ENCODE results near the gene CWC25.

CWC25 gene

DNA sequence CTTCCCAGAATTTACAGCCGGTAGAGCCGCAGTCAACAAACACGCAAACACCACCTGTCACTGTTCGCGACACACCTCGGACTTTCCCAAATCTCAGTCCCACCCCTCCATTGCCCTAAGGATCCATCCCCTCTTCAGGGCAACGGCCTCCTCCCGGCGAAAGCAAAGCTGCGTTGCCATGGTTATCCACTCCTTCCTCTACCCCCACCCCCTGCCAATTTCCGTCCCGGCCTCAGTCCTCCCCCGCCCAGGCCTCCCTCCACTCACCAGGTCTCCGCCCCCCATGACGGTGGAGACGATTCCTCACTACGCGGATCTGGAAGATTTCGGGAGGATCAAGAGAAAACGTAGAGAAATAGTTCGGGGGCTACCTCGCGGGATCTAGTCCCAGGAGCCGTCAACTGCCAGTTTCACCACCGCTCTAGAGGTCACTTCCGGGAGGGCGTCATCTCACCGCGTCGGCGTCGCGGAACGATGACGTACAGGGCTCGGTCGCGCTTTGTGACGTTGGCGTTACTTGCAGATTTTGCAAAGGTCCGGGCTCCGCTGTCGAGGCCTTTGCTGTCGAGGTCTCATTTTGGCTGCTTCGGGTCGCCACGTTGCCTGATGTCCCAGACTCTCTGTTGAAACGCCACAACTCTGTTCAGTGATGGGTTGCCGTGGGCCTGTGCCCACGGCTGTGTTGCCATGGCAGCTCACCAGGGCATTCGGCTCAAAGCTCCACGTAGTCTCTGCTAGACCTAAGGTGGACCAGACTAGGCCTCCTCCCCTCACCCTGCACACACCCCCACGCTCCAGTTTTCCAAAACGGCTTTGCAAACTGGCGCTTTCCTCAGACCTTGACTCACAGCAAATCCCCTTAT, at the start of gene CWC25:
TSS of gene CWC25 (minus strand) at position 423 of the 863 bp plus-strand sequence. CDS start at position 285, 138 bp downstream.
- TF ChIP-seq JUND (IDR thresholded peaks at IDR 0.05; ENCODE audit: low read depth) = no peak
- DNase-seq (ENCODE audit: low read depth in 1 of 2, low spot score in 1 of 2) = peak; percentile 85 to 98
- in situ Hi-C loops (cut with HindIII; ENCODE audit: low pct_unique_long_range_greater_than_20kb, low sequenced_read_pairs) = no loop called here

DNA sequence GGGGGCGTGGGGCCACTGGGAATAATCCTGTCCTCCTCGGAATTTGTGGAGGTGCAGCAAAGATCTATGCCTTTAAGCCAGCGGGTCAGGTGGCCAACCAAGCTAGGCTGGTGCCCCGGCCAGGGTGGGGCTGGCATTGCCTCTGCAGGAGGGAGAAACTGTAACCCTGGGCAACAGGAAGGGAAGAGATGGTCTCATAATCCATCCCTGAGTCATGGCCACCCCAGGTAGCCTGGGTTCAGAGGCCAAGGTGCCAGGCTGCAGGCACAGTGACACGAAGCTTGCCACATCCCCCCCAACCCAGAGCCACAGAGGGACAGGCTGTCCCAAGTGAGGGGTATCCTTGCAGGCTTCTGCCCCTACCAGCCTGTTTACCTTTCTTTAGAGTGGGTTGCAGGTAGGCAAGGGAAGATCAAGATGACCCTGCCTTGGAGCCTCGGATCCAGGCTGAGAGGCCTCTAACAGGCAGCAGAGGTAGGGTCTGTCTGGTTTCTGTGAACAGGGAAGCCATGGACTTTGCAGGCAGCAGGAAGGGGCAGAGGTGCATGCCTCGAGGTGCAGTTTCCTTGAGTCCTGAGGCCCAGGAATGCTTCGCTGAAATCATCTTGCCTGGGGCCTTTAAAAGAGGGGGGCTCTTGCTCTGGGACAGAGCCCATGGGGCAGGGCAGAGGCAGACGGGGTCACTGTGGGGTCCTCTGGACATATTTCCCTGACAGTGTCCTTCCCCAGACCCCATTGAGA, 48.7 kb upstream of the CWC25 start:
- in situ Hi-C loops (cut with HindIII; ENCODE audit: low pct_unique_long_range_greater_than_20kb, low sequenced_read_pairs) = no loop called here
- peak in 1 of 2 experiments; percentile 42 for DNase-seq (ENCODE audit: low read depth in 1 of 2, low spot score in 1 of 2)
- no peak for TF ChIP-seq JUND (IDR thresholded peaks at IDR 0.05; ENCODE audit: low read depth)

DNA sequence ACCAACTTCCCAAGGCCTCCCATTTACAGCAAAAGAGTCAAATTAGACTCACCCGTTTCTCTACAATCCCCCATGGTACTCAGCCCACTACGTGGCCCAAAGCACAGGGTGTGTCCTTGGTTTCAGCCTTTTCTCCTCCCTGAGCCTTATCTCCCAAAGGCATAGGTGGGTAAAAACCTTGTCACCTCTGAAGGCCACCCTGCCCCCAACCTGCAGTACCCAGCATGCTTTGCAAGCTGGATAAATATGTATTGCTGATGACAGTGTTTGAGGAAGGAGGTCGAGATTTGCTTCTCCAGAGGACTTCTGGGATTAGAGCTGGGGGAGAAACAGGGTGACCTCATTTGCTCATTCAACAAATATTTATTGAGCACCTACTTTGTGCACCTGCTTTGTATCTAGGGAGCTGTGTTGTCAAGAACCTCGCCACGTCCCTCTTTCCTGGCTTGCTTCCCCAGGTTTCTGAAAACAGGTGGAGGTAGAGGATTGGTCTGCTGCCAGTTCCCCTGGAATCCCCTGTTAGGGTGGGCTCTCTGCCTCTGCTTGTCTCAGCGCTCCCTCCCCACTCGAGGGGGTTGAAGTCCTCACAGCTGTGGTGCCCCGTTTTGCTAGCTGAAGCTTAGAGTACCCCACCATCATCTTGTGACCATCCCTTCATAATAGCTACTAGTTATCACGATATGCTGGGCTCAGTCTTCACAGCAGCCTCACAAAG, 47.7 kb upstream of the CWC25 start:
- peak in 1 of 2 experiments; percentile 81 for DNase-seq (ENCODE audit: low read depth in 1 of 2, low spot score in 1 of 2)
- TF ChIP-seq JUND (IDR thresholded peaks at IDR 0.05; ENCODE audit: low read depth) = no peak
- in situ Hi-C loops (cut with HindIII; ENCODE audit: low pct_unique_long_range_greater_than_20kb, low sequenced_read_pairs) = no loop called here

DNA sequence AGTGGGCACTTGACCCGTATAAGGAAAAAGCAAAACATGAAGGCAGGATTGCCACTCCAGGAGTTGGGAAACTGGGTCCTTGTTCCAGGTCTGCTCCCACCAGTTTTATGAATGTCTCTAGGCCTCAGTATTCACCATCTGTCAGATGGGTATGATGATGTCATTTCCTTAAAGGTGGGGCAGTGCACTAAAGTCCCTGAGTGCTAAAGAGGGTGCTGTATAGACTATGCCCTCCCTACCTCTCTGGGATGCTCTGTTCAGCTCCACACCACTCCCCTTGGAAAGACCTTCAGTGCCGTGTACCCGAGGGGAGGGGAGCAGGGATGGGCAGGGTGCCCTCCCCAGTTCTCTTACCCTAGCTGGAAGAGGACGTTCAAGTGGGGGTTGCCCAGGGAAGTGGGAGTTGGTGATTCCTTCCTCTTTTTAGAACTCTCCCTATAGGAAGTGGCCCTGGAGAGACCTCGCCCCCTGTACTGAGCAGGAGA, 46.9 kb upstream of the CWC25 start:
- no peak for DNase-seq (ENCODE audit: low read depth in 1 of 2, low spot score in 1 of 2)
- TF ChIP-seq JUND (IDR thresholded peaks at IDR 0.05; ENCODE audit: low read depth) = no peak
- in situ Hi-C loops (cut with HindIII; ENCODE audit: low pct_unique_long_range_greater_than_20kb, low sequenced_read_pairs) = no loop called here

DNA sequence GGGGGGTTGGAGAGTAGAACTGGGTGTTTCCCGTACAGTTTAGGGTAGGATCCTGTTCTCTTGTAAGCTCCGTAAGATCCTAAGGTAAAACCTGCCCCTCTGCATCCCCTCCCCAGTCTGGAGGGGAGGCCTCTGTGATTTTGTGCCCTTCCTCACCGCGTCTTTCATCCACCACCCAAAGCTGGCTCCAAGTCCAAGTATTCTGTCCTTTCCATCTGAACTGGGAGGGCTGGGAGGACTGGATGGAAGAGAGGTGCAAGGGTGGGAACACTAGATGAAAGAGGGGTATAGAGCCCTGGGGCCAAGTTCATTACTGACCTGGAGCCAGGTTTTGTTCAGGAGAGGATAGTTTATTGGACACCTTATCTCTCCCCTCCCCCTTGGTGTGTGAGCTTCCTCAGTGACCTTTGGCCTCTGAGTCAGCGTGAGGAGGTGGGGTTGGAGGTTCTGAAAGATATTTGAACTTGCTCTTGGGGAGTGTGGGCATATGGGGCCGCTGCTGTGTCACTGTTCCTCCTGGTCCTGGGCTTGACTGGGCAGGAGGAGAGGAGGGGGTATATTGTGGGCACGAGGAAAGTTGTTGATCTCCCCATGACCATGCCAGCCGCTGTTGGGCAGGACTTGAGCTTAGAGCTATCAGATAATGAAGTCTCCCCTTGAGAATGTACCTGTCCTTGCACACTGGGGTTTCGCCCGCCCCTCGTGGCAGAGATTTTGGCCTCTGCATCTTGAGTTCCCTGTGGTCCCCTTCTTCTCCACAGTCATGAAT, 46.3 kb upstream of the CWC25 start:
- no peak for TF ChIP-seq JUND (IDR thresholded peaks at IDR 0.05; ENCODE audit: low read depth)
- peak in 1 of 2 experiments; percentile 68 for DNase-seq (ENCODE audit: low read depth in 1 of 2, low spot score in 1 of 2)
- in situ Hi-C loops (cut with HindIII; ENCODE audit: low pct_unique_long_range_greater_than_20kb, low sequenced_read_pairs) = no loop called here

DNA sequence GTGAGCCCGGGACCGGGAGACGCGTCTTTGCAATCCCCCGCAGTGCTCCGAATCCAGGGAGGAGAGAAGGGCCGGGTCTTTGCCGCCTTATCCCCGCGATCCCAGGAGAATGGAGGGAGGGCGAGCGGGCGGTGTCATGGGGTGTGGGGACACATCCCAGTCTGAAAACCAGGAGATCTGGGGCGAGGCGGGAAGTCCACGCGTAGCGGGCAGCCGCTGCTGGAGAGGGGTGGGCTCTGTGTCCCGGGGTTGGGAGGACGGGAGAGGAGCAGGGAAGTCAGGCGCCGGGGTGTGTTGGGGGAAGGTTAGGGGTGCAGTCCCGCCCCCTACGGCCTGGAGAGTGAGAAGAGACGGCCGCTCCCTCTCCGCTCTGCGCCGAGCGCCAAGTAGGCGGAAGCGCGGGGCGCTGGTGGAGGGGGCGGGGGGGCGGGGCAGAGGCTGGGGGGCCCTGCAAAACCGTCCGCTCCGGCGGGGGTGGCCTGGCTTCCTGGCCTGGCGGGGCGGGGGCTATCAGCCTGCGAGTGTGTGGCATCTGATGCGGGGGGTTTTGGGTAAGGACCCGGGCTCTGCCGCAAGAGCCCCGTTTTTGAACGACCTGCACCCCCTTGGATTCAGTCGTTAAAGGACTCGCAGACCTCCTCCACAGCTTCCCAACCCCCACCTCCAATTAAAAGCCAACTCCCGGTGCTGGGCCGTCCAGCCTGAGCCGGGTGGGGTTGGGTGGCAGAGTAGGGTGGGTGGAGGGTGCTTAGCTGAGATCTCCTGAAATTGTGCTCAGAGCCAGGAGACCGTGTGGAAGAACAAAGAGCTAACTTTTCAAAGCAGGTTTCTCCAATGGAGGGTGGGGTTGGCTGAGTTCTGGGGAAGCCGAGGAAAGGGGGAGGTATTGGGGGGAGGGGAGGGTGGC, 45.4 kb upstream of the CWC25 start:
- in situ Hi-C loops (cut with HindIII; ENCODE audit: low pct_unique_long_range_greater_than_20kb, low sequenced_read_pairs) = no loop called here
- DNase-seq (ENCODE audit: low read depth in 1 of 2, low spot score in 1 of 2) = peak; percentile 71 to 79
- no peak for TF ChIP-seq JUND (IDR thresholded peaks at IDR 0.05; ENCODE audit: low read depth)

DNA sequence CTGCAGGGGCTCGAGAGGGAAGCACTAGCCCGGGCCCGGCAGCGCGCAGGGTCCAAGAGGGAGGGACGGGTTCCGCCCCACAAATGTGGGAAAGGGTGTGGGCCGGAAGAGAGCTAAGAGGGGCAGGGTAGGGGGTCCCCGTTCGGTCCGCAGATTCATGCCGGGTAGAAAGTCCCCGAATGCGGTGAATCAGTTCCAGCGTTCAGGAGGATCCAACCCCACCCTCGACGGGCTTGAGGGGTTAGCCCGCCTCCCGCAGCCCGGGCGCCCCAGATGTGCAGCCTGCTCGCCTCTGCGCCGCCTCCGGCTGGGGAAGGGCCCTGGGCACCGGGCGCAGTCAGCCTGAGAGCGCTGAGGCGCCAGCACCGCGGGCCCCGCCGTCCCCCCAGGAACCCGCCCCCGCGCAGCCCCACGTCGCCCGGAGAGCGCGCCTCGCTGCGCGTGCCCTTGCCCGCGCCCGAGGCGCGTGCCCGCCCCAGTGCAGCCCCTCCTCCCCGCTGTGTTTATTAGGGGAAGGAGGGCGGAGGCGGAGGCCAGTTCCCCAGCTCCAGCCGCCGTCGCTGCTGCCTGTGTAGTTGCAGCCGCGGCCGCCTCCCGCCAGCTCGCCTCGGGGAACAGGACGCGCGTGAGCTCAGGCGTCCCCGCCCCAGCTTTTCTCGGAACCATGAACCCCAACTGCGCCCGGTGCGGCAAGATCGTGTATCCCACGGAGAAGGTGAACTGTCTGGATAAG, 44.6 kb upstream of the CWC25 start, which contains the start of gene LASP1:
TSS of gene LASP1 (plus strand) at position 533 of the 733 bp plus-strand sequence. CDS start at position 665, 132 bp downstream.
- in situ Hi-C loops (cut with HindIII; ENCODE audit: low pct_unique_long_range_greater_than_20kb, low sequenced_read_pairs) = no loop called here

DNA sequence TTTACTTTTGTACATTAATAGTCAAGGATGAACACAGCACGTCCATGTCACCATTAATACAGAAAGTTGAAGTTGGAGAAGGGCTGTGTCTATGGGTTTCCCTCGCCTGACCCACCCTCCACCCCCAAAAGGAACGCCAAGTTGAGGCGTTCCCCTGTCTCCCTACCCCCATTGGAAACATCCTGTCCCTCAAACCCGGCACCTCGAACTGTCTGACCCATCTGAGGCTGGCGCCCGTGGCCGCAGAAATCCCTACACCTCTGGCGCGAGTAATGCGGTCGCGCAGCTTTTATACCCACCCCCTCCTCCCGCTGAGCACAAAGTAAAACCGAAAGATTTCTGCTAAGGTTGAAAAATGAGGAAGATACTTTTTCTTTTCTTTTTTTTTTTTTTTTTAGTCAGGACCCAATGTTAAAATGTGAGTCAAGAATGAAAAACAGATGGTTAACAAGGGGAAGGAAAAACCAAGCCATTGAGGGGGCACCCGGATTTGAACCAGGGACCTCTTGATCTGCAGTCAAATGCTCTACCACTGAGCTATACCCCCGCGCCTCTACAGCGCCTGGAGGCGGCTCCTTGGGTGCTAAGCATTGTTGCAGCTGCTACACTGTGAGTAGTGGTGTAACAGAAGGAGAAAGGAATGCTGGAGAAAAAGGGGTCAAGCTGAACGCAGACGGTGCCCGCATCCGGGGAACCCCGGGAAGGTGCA, 43.9 kb upstream of the CWC25 start:
- no peak for TF ChIP-seq JUND (IDR thresholded peaks at IDR 0.05; ENCODE audit: low read depth)
- in situ Hi-C loops (cut with HindIII; ENCODE audit: low pct_unique_long_range_greater_than_20kb, low sequenced_read_pairs) = no loop called here
- DNase-seq (ENCODE audit: low read depth in 1 of 2, low spot score in 1 of 2) = peak; percentile 80 to 92

More for the DNA sequence above, 44.6 kb upstream of the CWC25 start, which contains the start of gene LASP1:
- peak; percentile 86 to 95 for DNase-seq (ENCODE audit: low read depth in 1 of 2, low spot score in 1 of 2)
- TF ChIP-seq JUND (IDR thresholded peaks at IDR 0.05; ENCODE audit: low read depth) = no peak

DNA sequence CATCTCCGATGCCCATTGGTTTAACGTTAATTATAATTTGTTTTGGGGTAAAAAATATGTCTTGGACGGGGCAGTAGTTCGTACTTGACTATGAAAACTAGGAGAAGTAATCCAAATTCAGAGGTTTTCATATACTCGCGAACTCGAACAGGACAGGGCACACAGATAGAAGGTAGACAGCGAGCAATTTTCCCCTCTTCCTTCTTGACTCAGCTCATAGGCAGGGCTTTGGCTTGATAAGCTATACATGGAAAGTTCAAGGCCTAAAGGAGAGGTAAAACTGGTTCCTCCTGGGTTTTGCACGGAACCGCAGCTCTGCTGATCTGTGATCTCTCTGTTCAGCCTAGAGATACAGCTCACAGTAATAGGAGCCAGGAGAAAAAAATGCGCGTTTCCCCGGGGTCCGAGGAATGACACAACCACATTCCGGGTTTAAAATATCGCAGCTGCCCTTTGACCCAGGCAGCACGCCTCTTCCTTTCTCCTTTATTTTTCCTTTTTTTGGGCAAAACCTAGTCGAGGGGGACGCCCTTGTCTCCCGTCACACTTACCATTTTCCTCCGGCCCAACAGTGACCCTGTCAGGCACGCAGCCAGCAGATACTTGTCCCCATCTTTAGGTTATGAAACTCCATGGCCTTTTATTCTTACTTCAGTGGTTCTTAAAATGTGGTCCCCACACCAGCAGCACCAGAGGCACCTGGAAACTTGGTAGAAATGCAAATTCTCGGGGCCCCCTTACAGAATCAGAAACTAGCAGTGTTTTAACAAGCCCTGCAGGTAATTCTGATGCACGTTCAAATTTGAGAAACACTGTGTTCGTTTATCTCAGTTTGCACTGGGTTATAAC, 43.1 kb upstream of the CWC25 start:
- in situ Hi-C loops (cut with HindIII; ENCODE audit: low pct_unique_long_range_greater_than_20kb, low sequenced_read_pairs) = no loop called here
- DNase-seq (ENCODE audit: low read depth in 1 of 2, low spot score in 1 of 2) = no peak
- TF ChIP-seq JUND (IDR thresholded peaks at IDR 0.05; ENCODE audit: low read depth) = no peak

Data from T47D (cell line).